HG03442 (cell line): ENCODE results near the gene FAM53C.
"Not testable (repeated sequence)": the region's sequence is repeated elsewhere in the genome, so short reads cannot be mapped to it uniquely, and the experiment has no call there.

ENCODE experiments used
- ATAC-seq: cut with Tn5 transposase; IDR thresholded peaks from one replicate; pipeline ENCODE4 v1.9.1; 2021; ENCODE audit warnings: mild to moderate bottlenecking, moderate library complexity; ENCODE audit not compliant: unreplicated experiment

The FAM53C gene

DNA sequence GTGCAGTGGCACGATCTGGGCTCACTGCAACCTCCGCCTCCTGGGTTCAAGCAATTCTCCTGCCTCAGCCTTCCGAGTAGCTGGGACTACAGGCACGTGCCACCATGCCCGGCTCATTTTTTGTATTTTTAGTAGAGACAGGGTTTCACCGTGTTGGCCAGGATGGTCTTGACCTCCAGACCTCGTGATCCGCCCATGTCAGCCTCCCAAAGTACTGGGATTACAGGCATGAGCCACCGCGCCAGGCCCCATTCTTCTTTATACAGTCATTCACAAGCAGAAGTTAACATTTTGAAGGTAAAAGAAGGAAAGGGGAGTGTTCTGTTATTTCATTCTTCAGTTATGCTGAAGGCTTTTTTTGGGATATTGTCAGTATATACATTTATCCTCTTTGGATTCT, 51.8 kb downstream of the FAM53C start:
- not testable (repeated sequence) for ATAC-seq

DNA sequence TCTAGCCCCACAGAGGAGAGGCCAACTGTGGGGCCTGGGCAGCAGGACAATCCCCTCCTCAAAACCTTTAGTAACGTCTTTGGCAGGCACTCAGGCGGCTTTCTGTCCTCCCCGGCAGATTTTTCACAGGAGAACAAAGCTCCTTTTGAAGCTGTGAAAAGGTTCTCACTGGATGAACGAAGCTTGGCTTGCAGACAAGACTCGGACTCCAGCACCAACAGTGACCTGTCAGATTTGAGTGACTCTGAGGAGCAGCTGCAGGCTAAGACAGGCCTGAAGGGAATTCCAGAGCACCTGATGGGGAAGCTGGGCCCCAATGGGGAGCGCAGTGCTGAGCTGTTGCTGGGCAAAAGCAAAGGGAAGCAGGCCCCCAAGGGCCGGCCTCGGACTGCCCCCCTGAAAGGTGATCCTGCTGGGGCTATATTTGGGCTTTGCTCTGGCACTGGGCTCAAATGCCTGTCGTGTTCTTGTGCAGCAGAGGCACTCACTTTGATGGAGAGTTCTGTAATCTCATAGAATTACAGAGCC, 53.9 kb downstream of the FAM53C start:
- ATAC-seq, result no peak
